Stimulated activated naive CD4-positive, alpha-beta T cell (primary cell): ENCODE measurements around the gene ING5.

ENCODE experiments used
- DNase-seq, 6 experiments: peaks; one replicate each; lab custom pipeline; 2025; lab: John Stamatoyannopoulos, UW

Gene ING5

GRCh38 chr2:241760301-241760771, 58.5 kb downstream of the ING5 start:
- DNase-seq: peak in 2 of 6 experiments; percentile 6 to 20

- no peak for DNase-seq
These were observed 60.6 kb downstream of the ING5 start for GRCh38 chr2:241762321-241762932.

GRCh38 chr2:241762933-241763369, 61.1 kb downstream of the ING5 start:
- no peak for DNase-seq

GRCh38 chr2:241763551-241764274, 61.9 kb downstream of the ING5 start:
- no peak for DNase-seq

- DNase-seq: no peak
These were observed 62.7 kb downstream of the ING5 start for GRCh38 chr2:241764275-241765241.

GRCh38 chr2:241767464-241768250, 65.8 kb downstream of the ING5 start:
- no peak for DNase-seq

- no peak for DNase-seq
These were observed 66.4 kb downstream of the ING5 start for GRCh38 chr2:241768251-241768711.

GRCh38 chr2:241768850-241769249, 67.0 kb downstream of the ING5 start:
- DNase-seq: no peak

- DNase-seq: no peak
These were observed 68.0 kb downstream of the ING5 start for GRCh38 chr2:241769819-241770184.

GRCh38 chr2:241770185-241770935, 68.5 kb downstream of the ING5 start:
- DNase-seq: no peak

- DNase-seq: no peak
These were observed 69.1 kb downstream of the ING5 start for GRCh38 chr2:241770936-241771285.

GRCh38 chr2:241771286-241772062, 69.6 kb downstream of the ING5 start:
- DNase-seq: no peak

GRCh38 chr2:241772063-241772499, 70.2 kb downstream of the ING5 start:
- peak in 3 of 6 experiments; percentile 26 to 47 (median 44) for DNase-seq

GRCh38 chr2:241773511-241774418, 71.9 kb downstream of the ING5 start:
- DNase-seq: no peak

GRCh38 chr2:241774419-241775222, 72.8 kb downstream of the ING5 start:
- no peak for DNase-seq

- DNase-seq: no peak
These were observed 73.7 kb downstream of the ING5 start for GRCh38 chr2:241775223-241776177.
